WI38 (cell line): ENCODE results near the gene PHTF1.

Experiments used
- H3K4me3 ChIP-seq: 2 replicates; pipeline ENCODE4 v1.5.1; 2011; ENCODE audit warnings: low read depth, mild to moderate bottlenecking, control low read depth, low read length
- TF ChIP-seq, protein P1 (sequence below): IDR thresholded peaks from 2 replicates; pipeline ENCODE4 v1.5.1; 2012; ENCODE audit warnings: low read depth, mild to moderate bottlenecking, control low read depth, low read length

Gene PHTF1

DNA sequence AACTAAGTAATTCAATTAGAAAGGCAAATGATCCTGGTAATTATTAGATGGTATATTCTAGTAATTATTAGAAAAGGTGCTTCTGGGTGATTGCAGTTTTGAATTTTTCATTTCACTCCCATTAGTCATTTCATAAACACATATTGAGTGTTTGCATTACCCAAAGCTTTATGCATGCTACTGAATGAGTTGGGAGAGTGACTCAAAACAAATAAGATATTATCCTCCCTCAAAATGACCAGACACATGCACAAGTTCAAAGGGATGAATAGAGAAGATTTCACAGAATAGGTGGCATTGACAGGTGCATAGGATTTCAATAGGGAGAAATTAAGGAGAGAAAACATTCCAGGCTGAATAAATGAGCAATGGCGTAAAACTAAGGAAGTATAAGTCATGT is 84.7 kb downstream of the PHTF1 start:
- TF ChIP-seq, protein P1, sequence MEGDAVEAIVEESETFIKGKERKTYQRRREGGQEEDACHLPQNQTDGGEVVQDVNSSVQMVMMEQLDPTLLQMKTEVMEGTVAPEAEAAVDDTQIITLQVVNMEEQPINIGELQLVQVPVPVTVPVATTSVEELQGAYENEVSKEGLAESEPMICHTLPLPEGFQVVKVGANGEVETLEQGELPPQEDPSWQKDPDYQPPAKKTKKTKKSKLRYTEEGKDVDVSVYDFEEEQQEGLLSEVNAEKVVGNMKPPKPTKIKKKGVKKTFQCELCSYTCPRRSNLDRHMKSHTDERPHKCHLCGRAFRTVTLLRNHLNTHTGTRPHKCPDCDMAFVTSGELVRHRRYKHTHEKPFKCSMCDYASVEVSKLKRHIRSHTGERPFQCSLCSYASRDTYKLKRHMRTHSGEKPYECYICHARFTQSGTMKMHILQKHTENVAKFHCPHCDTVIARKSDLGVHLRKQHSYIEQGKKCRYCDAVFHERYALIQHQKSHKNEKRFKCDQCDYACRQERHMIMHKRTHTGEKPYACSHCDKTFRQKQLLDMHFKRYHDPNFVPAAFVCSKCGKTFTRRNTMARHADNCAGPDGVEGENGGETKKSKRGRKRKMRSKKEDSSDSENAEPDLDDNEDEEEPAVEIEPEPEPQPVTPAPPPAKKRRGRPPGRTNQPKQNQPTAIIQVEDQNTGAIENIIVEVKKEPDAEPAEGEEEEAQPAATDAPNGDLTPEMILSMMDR, result no peak
- no peak overlapping the region for H3K4me3 ChIP-seq

DNA sequence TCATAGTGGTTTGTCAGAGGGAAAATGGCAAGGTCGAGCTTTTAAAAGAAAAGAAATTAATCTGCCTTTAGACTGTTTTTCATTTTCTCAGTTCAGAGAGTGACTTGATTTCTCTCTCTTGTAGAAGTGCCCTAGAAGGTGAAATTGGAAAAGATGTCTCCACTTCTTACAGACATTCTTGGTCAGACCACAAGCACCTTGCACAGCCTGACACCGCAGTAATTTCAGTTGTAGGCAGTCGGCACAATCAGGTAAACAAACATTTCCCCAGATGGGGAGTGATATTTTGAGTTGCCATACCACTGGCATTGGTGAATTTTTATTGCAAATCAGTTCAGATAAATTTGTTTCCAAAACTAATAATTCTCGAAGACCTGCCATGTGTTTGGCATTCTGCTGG is 86.8 kb downstream of the PHTF1 start:
- no peak overlapping the region for H3K4me3 ChIP-seq
- TF ChIP-seq, protein P1, result no peak

DNA sequence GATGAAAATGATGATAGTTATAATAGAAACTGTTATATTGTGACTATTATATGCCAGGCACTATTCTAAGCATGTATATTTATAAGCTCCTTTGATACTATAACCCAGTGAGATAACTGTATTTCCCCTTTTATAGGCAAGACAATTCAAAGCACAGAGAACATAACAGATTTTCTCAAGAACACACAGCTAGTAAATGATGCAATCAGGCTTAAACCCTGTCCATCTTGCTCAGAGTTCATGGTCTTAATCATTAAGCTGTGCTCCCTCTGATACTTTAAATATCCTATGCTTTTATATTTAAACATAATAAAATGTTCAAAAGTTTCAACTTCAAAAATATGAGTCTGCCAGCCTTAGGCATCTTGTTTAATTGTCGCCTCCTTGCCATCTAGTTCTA is 88.6 kb downstream of the PHTF1 start:
- TF ChIP-seq, protein P1, result no peak
- no peak overlapping the region for H3K4me3 ChIP-seq

DNA sequence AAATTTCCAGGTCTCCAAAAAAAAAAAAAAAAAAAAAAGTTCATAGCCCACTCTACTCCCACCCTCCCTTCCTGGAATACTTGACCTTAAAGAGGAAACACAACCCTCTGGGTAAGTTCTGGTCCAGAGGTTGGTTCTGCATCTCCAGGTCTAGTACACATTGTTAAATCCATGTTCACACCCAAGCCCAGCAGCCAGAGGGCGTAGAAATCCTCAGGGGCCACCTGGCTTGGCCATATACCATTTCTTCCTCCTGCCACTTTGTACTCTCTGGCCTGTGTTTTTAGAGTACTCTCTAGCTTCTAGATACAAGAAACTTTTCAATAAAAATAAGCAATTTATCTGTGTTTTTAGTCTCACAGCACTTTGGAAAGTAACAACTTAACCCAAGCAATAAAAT is 89.3 kb downstream of the PHTF1 start:
- TF ChIP-seq, protein P1, result no peak
- no peak overlapping the region for H3K4me3 ChIP-seq

DNA sequence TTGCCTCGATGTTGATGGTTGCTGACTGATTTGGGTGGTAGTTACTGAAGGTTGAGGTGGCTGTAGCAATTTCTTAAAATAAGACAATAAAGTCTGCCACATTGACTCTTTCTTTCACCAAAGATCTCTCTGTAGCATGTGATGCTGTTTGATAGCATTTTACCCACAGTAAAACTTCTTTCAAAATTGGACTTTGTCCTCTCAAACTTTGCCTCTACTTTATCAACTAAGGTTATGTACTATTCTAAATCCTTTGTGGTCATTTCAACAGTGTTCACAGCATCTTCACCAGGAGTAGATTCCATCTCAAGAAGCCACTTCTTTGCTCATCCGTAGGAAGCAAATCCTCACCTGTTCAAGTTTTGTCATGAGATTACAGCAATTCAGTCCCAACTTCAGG is 93.2 kb downstream of the PHTF1 start:
- TF ChIP-seq, protein P1, result no peak
- no peak overlapping the region for H3K4me3 ChIP-seq

DNA sequence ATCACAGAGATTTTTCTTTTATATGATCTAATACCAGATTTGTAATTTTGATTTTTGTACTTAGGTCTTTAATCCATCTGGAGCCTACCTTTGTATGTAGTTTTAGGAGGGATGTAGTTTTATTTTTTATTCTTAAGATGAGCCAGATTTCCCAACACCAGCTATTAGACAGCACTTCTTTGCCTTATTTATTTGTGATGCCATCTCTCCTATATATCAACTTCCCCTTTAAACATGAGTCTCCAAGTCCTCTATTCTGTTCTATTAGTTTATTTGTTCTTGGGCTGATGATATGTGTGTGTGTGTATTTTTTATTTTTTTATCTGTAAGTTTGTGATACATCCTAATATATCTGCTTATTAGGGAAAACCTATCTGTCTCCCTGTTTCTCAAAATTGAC is 94.2 kb downstream of the PHTF1 start:
- TF ChIP-seq, protein P1, result no peak
- H3K4me3 ChIP-seq, result no peak overlapping the region

DNA sequence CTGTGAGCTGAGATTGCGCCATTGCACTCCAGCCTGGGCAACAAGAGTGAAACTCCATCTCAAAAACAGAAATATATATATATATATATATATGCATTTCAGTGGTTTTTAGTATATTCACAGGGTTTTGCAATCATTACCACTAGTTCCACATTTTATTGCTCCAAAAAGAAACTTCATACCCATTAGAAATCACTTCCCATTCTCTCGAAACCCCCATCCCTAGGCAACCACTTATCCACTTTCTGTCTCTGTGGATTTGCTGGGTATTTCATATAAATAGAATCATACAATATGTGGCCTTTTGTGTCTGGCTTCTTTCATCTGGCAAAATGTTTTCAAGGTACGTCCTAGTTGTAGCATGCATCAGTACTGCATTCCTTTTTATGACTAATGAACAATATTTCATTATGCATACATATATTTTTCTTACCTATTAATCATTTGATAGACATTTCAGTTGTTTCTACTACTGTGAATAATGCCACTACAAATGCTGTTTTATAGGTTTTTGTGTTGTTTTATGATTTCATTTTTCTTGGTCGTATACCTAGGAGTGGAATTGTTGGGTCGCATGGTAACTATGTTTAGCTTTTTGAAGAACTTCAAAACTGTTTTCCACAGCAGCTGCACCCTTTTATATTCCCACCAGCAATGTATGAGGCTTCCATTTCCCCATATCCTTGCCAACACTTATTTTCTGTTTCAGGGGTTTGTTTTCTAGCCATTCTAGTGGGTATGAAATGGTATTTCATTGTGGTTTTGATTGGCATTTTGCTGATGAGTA is 95.9 kb downstream of the PHTF1 start:
- TF ChIP-seq, protein P1, result no peak
- H3K4me3 ChIP-seq, result no peak overlapping the region
